ENCODE measurements around the gene PATJ. TPM values are rescaled to one million over a fixed set of nuclear protein-coding genes. Genes with fewer than 3 reads are reported as not detected.

Gene PATJ
- polyA plus RNA-seq, 1 of the 3 experiments (the other 2 are of a cell fraction), result 3.0 TPM

DNA sequence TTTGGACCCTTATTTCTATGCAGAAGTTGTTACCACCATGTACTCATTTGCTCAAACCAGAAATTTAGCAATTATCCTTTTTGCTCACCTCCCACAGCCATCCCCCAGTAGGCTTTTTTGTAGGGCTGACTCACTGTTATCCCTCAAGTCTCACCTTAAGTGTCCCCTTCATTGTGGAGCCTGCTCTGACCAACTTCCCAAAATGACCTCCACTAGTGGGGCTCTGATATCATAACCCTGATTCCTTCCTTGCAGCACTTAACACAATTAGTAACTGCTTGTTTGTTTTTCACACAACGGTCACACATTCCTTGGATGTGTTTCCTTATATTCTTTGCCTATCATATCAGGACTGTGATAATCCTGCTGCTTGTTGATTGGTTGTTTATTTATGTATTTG is 76.7 kb downstream of the PATJ start:
- no peak overlapping the region for H3K4me3 ChIP-seq (ENCODE audit: low read depth in 2 of 2, low read length in 1 of 2)
- no peaks in the 10 kb centered on the region for H4K20me1 ChIP-seq (ENCODE audit: insufficient read depth)
- DNase-seq, result no peak
- H3K9me2 ChIP-seq, result no peaks in the 10 kb centered on the region
- TF ChIP-seq, protein P1, sequence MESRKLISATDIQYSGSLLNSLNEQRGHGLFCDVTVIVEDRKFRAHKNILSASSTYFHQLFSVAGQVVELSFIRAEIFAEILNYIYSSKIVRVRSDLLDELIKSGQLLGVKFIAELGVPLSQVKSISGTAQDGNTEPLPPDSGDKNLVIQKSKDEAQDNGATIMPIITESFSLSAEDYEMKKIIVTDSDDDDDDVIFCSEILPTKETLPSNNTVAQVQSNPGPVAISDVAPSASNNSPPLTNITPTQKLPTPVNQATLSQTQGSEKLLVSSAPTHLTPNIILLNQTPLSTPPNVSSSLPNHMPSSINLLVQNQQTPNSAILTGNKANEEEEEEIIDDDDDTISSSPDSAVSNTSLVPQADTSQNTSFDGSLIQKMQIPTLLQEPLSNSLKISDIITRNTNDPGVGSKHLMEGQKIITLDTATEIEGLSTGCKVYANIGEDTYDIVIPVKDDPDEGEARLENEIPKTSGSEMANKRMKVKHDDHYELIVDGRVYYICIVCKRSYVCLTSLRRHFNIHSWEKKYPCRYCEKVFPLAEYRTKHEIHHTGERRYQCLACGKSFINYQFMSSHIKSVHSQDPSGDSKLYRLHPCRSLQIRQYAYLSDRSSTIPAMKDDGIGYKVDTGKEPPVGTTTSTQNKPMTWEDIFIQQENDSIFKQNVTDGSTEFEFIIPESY (IDR thresholded peaks at IDR 0.05; ENCODE audit: borderline replicate concordance, low read depth), result no peak
- TF ChIP-seq RFX5 (IDR thresholded peaks at IDR 0.05; ENCODE audit: low read length) (no peak), GABPA (IDR thresholded peaks at IDR 0.05; ENCODE audit: low read depth) (no peak), NFIC (IDR thresholded peaks at IDR 0.05; ENCODE audit: borderline replicate concordance) (no peak), FOXJ3 (CRISPR knock-in tag; IDR thresholded peaks at IDR 0.05) (no peak), NRF1 (IDR thresholded peaks at IDR 0.05; ENCODE audit: low read depth, low read length) (no peak), JUND (IDR thresholded peaks at IDR 0.05) (no peak), CHD2 (IDR thresholded peaks at IDR 0.05; ENCODE audit: low read length, partially characterized antibody) (no peak), TEAD4 (IDR thresholded peaks at IDR 0.05; ENCODE audit: borderline replicate concordance, insufficient read depth) (no peak), YY1 (IDR thresholded peaks at IDR 0.05; ENCODE audit: low read depth) (no peak), MEF2A (IDR thresholded peaks at IDR 0.05; ENCODE audit: borderline replicate concordance, low read depth) (no peak), EZH2phosphoT487 (IDR thresholded peaks at IDR 0.05; ENCODE audit: borderline replicate concordance, low read depth) (no peak)
- TF ChIP-seq, protein P2, sequence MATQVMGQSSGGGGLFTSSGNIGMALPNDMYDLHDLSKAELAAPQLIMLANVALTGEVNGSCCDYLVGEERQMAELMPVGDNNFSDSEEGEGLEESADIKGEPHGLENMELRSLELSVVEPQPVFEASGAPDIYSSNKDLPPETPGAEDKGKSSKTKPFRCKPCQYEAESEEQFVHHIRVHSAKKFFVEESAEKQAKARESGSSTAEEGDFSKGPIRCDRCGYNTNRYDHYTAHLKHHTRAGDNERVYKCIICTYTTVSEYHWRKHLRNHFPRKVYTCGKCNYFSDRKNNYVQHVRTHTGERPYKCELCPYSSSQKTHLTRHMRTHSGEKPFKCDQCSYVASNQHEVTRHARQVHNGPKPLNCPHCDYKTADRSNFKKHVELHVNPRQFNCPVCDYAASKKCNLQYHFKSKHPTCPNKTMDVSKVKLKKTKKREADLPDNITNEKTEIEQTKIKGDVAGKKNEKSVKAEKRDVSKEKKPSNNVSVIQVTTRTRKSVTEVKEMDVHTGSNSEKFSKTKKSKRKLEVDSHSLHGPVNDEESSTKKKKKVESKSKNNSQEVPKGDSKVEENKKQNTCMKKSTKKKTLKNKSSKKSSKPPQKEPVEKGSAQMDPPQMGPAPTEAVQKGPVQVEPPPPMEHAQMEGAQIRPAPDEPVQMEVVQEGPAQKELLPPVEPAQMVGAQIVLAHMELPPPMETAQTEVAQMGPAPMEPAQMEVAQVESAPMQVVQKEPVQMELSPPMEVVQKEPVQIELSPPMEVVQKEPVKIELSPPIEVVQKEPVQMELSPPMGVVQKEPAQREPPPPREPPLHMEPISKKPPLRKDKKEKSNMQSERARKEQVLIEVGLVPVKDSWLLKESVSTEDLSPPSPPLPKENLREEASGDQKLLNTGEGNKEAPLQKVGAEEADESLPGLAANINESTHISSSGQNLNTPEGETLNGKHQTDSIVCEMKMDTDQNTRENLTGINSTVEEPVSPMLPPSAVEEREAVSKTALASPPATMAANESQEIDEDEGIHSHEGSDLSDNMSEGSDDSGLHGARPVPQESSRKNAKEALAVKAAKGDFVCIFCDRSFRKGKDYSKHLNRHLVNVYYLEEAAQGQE (IDR thresholded peaks at IDR 0.05; ENCODE audit: low read depth, low read length), result no peak
- TF ChIP-seq, protein P3, sequence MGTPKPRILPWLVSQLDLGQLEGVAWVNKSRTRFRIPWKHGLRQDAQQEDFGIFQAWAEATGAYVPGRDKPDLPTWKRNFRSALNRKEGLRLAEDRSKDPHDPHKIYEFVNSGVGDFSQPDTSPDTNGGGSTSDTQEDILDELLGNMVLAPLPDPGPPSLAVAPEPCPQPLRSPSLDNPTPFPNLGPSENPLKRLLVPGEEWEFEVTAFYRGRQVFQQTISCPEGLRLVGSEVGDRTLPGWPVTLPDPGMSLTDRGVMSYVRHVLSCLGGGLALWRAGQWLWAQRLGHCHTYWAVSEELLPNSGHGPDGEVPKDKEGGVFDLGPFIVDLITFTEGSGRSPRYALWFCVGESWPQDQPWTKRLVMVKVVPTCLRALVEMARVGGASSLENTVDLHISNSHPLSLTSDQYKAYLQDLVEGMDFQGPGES (IDR thresholded peaks at IDR 0.05; ENCODE audit: low read depth, low read length), result no peak
- TF ChIP-seq, protein P4, sequence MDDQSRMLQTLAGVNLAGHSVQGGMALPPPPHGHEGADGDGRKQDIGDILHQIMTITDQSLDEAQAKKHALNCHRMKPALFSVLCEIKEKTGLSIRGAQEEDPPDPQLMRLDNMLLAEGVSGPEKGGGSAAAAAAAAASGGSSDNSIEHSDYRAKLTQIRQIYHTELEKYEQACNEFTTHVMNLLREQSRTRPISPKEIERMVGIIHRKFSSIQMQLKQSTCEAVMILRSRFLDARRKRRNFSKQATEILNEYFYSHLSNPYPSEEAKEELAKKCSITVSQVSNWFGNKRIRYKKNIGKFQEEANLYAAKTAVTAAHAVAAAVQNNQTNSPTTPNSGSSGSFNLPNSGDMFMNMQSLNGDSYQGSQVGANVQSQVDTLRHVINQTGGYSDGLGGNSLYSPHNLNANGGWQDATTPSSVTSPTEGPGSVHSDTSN (IDR thresholded peaks at IDR 0.05), result no peak
- H3F3A ChIP-seq (replicated peaks; ENCODE audit: insufficient read depth), result no peaks in the 10 kb centered on the region
- CTCF ChIA-PET, result interaction anchor here (0.6 kb wide), 1 partner anchor 15 kb away, joined by 3 read pairs; no protein-coding TSS in a partner anchor
- H3K9me3 ChIP-seq, result no peaks in the 10 kb centered on the region
- H3K4me1 ChIP-seq (ENCODE audit: control insufficient read depth in 1 of 2, insufficient read depth in 2 of 2, low read depth in 1 of 2, low read length in 1 of 2), result no peaks in the 10 kb centered on the region
- no peak overlapping the region for H3K4me2 ChIP-seq
- H3K9ac ChIP-seq, result no peak overlapping the region
- no peaks in the 10 kb centered on the region for H3K79me2 ChIP-seq (ENCODE audit: insufficient read depth)
- WGBS (ENCODE audit: low lambda C conversion rate), result 100% methylated on average over 1 of the region's 1 CpG
- H3K36me3 ChIP-seq (replicated peaks in 1 of 2; ENCODE audit: control insufficient read depth in 1 of 2, insufficient read depth in 2 of 2, low read length in 1 of 2), result no peaks in the 10 kb centered on the region
- POLR2A ChIA-PET, result no interaction called here
- H3K27me3 ChIP-seq (ENCODE audit: insufficient read depth), result no peaks in the 10 kb centered on the region
- H3K27ac ChIP-seq (ENCODE audit: low read depth in 2 of 2, low read length in 1 of 2), result no peak overlapping the region
- H2AFZ ChIP-seq (ENCODE audit: low read depth), result no peak overlapping the region

Data from SK-N-SH (cell line).